Skeletal muscle cell (primary cell): ENCODE measurements around the gene CCNT2.
"Not testable (repeated sequence)": the region's sequence is repeated elsewhere in the genome, so short reads cannot be mapped to it uniquely, and the experiment has no call there.

ENCODE experiments used
- DNase-seq: peaks from one replicate; pipeline ENCODE4 v3.0.0-alpha.2; 2010; ENCODE audit warnings: low read depth
- H3K4me3 ChIP-seq: 2 replicates; pipeline ENCODE4 v1.5.1; 2011; ENCODE audit warnings: low read depth, mild to moderate bottlenecking, control low read depth, low read length, moderate library complexity

The CCNT2 gene

DNA sequence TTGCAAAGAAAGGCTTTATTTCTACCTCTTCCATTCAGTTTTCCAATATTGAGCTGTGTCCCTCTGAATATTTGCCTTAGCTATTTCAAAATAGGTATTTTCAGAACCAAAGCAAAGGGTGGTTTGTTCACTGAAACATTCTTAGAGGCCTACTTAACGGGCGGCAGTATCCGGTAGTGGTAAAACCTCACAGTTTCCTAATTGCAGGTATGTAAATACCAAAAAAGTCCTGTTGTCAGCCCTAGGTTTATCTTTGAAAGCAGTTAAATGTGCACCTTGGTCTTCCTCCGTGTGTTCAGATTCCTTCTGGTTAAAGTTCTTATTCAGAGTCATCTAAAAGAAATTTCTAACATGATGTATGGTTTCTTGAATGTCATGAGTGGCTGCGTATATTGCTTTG, 38.9 kb downstream of the CCNT2 start:
- no peak for DNase-seq

DNA sequence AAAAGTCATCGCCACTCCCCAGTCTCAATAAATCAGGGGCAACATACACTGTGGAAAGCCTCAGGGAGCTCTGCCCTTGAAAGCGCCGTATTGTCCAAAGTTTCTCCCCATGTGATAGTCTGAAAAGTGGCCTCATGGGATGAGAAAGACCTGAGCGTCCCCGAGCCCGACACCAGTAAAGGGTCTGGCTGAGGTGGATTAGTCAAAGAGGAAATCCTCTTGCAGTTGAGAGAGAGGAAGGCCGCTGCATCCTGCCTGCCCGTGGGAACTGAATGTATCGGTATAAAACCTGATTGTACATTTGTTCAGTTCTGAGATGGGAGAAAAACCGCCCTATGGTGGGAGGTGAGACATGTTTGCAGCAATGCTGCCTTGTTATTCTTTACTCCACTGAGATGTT, 48.5 kb downstream of the CCNT2 start:
- H3K4me3 ChIP-seq, DNase-seq: not testable (repeated sequence)

More for the DNA sequence above, 38.9 kb downstream of the CCNT2 start:
- H3K4me3 ChIP-seq: no peak overlapping the region

DNA sequence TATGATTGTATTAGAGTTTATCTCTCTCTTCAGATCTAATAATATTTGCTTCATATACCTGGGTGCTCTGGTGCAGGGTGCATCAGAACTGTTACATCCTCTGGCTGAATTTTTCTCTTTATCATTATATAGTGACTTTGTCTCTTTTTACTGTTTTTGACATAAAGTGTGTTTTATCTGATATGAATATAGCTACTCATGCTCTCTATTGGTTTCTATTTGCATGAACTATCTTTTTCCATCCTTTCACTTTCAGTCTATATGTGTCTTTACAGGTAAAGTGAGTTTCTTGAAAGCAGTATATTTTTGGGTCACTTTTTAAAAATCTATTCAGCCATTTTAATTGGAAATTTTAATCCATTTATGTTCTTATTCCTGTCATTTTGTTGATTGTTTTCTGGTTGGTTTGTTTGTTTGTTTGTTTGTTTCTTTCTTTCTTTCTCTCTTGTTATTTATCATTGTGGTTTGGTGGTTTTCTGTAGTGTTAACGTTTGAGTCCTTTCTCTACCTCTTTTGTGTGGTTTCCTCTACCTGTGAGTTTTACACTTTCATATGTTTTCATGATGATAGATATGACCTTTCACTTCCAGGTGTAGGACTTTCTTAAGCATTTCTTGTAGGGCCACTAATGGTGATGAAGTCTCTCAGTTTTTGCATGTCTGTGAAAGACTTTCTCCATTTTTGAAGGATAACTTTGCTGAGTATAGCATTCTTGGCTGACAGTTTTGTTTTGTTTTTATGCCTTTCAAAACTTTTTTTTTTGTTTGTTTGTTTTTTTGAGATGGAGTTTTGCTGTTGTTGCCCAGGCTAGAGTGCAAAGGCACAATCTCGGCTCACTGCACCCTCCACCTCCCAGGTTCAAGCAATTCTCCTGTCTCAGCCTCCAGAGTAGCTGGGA, 54.9 kb downstream of the CCNT2 start:
- no peak for DNase-seq
- H3K4me3 ChIP-seq: no peak overlapping the region

GRCh38 chr2:134975281-134976009, 56.8 kb downstream of the CCNT2 start:
- no peak for DNase-seq
- no peak overlapping the region for H3K4me3 ChIP-seq

DNA sequence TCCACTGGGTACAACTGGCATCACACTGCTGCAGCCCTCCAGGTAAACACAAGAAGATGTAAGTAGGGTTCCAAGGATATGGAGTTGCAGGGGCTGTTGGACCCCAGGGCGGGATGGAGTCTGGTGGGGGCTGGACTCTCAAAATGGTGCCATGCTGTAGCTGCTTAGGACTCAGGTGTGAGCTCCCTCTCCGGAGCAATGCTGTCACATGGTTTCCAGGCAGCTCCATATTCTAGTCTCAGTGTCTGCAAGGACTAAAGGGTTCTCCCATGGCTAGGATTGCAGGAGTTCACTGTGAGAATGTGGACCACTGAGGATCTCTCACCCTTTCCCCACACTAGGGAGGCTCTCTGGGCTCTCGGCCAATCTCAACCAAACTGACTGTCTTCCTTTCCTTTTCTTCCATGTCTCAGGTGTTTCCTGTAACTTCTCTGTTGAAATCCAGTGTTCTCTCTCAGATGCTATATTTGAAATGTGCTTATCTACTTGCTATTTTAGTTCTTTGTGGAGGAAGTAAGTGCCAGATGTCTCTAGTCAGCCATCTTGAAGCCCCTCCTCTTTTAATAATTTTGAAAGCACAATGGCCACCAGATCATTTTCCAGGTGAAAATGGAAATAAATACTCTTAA, 57.6 kb downstream of the CCNT2 start:
- DNase-seq: no peak
- no peak overlapping the region for H3K4me3 ChIP-seq

DNA sequence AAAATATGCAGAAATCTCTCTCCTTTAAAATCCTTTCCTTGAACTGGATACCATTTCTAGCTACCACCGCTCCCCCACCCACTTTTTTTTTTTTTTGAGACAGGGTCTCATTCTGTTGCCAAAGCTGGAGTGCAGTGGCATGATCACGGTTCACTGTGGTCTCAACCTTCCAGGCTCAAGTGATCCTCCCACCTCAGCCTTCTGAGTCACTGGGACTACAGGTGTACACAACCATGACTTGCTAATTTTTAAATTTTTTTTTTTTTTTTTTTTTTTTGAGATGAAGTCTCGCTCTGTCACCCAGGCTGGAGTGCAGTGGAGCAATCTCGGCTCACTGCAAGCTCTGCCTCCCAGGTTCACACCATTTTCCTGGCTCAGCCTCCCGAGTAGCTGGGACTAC, 58.5 kb downstream of the CCNT2 start:
- DNase-seq: not testable (repeated sequence)

DNA sequence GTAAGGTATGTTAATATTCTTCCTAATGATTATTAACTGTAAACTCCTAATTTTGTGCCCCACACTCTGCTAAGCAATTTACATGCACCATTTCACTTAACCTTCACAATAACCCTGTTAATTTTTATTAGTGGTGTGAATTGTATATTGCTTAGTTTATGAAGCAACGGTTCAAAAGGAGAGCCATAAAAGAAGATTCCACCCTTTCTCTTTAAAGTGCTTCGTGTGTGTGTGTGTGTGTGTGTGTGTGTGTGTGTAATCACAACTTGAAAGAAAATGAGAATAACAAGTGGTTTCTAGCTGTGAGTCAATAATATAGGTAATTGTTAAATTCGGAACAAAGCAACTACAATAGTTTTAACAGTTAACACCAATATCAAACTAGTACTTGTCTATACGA, 60.6 kb downstream of the CCNT2 start:
- DNase-seq: no peak
- no peak overlapping the region for H3K4me3 ChIP-seq

More for the DNA sequence above, 58.5 kb downstream of the CCNT2 start:
- H3K4me3 ChIP-seq: not testable (repeated sequence)

- no peak for DNase-seq
- no peak overlapping the region for H3K4me3 ChIP-seq
Measured at GRCh38 chr2:134980639-134981038, 62.0 kb downstream of the CCNT2 start.

- DNase-seq: no peak
- no peak overlapping the region for H3K4me3 ChIP-seq
Measured at GRCh38 chr2:134982603-134983002, 64.0 kb downstream of the CCNT2 start.

DNA sequence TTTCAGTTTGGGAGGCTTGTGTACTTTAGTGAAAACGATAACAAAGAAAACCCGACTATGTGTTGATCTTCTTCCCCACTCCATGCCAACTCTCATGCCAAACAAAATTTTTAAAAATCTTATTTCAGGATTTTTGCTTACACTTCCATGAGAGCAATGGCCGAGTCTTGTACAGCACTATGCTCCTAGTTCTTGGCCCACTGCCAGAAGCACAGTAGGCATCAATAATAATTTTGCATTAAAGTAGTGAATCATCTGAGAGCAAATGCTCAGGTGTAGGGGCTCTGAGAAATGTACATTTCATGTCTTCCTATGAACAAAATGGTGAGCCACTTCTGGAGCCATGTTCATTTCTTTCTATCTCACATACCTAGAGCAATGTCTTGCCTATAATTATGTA, 66.4 kb downstream of the CCNT2 start:
- DNase-seq: no peak
- H3K4me3 ChIP-seq: no peak overlapping the region

GRCh38 chr2:134988994-134989605, 70.5 kb downstream of the CCNT2 start:
- H3K4me3 ChIP-seq: no peak overlapping the region
- DNase-seq: peak; percentile 12

- H3K4me3 ChIP-seq: no peak overlapping the region
- DNase-seq: no peak
Measured at GRCh38 chr2:134999521-134999920, 80.9 kb downstream of the CCNT2 start.

DNA sequence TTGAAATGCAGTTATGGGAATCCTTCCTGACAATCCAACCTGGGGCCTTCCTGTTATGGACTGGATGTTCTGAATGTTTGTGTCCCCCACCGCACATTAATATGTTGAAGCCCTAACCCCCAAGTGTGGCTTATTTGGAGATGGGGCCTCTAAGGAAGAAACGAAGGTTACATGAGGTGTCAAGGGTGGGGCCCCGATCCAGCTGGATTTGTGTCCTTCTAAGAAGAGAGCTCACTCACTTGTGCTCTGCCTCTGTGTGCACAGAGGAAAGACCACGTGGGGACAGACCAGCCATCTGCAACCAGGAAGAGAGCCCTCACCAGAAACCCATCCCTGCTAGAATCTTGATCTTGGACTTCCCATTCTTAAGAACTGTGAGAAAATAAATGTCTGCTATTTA, 84.2 kb downstream of the CCNT2 start:
- no peak overlapping the region for H3K4me3 ChIP-seq
- no peak for DNase-seq

DNA sequence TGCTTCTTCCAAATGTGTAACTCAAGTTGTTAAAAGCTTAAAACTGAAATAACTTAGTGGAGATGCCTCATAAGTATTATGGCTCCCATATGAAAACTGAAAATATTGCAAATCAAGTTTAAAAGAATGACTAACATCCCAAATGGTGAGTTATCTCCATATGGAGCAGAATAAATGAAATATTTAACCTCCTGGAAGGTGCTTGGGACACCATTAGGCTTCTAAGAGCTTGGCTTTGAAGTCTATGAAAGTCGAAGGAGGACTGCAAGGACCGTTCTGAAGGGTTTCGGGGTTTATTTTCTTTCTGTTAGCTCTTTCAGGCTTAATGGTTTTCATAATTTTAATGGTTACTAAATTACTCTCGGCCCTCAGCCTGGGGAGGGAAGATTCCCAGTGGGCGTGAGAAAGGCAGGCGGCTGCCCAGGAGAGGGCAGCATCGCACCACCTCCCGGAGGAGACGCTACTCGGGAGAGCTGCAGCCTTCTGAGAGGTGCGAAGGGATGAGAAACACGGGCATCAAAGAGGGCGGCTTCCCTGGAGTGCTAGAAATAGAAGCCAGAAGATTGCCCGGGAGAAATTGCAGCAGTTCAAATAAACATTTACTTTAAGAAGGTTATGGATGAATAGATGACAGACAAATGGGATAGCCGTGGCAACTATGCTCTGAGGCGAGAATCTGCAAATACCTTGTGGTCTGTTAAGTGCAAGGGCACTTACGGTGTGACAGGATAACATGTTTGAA, 85.6 kb downstream of the CCNT2 start:
- no peak overlapping the region for H3K4me3 ChIP-seq
- peak; percentile 19 for DNase-seq

GRCh38 chr2:135005753-135006152, 87.1 kb downstream of the CCNT2 start:
- DNase-seq: no peak

More at GRCh38 chr2:135005753-135006152, 87.1 kb downstream of the CCNT2 start:
- H3K4me3 ChIP-seq: no peak overlapping the region
